Adipose tissue (tissue), 3 donors: Measurements from ENCODE around the gene MYH2. TPM values are rescaled to one million over a fixed set of nuclear protein-coding genes. Genes with fewer than 3 reads are reported as not detected.

Experiments used
- H3K27ac ChIP-seq: one replicate; pipeline ENCODE4 v1.5.1; 2013; ENCODE audit warnings: low read depth, low read length
- WGBS, 3 donors: extraction: QIAGEN DNeasy Blood & Tissue Kit; methylation state at CpG; one replicate each; pipeline ENCODE4 v1.1.7; 2013; 5-methylcytosine and 5-hydroxymethylcytosine counted together
- polyA plus RNA-seq, 3 donors: library from polyadenylated mRNA; stranded (reverse); fragments of 200-250 nt; gene quantifications; one replicate each; pipeline ENCODE4 v1.2.3, GENCODE V29; 2013
- donor health status: healthy with polysubstance abuse.
- donor health status: Bipolar disorder and iron deficiency.
- donor health status: healthy.

The MYH2 gene
- polyA plus RNA-seq, 3 donors: 0.07 to 0.33 TPM; not detected in 1

- H3K27ac ChIP-seq: no peak overlapping the region
These were observed 27.5 kb downstream of the MYH2 start for GRCh38 chr17:10521949-10522348.

- no peak within 1 kb of the TSS for H3K27ac ChIP-seq
These were observed 31.0 kb downstream of the MYH2 start, which contains the start of gene MYH1 for GRCh38 chr17:10518271-10519037. MYH1 (minus strand) TSS chr17:10518542; CDS start chr17:10516642, 1,900 bp downstream.

GRCh38 chr17:10516638-10517037 is 32.8 kb downstream of the MYH2 start:
- no peak overlapping the region for H3K27ac ChIP-seq

More at GRCh38 chr17:10518271-10519037, 31.0 kb downstream of the MYH2 start, which contains the start of gene MYH1:
- WGBS, 3 donors: 65 to 75% (median 67%) methylated on average over 11 of the region's 11 CpGs

GRCh38 chr17:10516065-10516464 is 33.4 kb downstream of the MYH2 start:
- 79 to 88% (median 82%) methylated on average over 7 of the region's 7 CpGs for WGBS, 3 donors

GRCh38 chr17:10513299-10514067 is 36.0 kb downstream of the MYH2 start:
- H3K27ac ChIP-seq: no peak overlapping the region
- 47 to 59% (median 58%) methylated on average over 6 of the region's 6 CpGs for WGBS, 3 donors

More at GRCh38 chr17:10516065-10516464, 33.4 kb downstream of the MYH2 start:
- no peak overlapping the region for H3K27ac ChIP-seq

- H3K27ac ChIP-seq: no peak overlapping the region
- WGBS, 3 donors: 43 to 54% (median 46%) methylated on average over 2 of the region's 2 CpGs
These were observed 36.6 kb downstream of the MYH2 start for GRCh38 chr17:10512856-10513255.

- 72 to 73% (median 73%) methylated on average over 3 of the region's 3 CpGs for WGBS, 3 donors
- no peak overlapping the region for H3K27ac ChIP-seq
These were observed 49.5 kb downstream of the MYH2 start for GRCh38 chr17:10499950-10500349.

GRCh38 chr17:10492004-10492403 is 57.5 kb downstream of the MYH2 start:
- H3K27ac ChIP-seq: no peak overlapping the region
- WGBS, 3 donors: 88 to 90% (median 89%) methylated on average over 2 of the region's 2 CpGs

- no peak overlapping the region for H3K27ac ChIP-seq
- WGBS, 3 donors: 60 to 72% (median 64%) methylated on average over 1 of the region's 1 CpG
These were observed 67.2 kb downstream of the MYH2 start for GRCh38 chr17:10482252-10482651.

GRCh38 chr17:10477701-10478100 is 71.8 kb downstream of the MYH2 start:
- WGBS, 3 donors: 32 to 53% (median 46%) methylated on average over 1 of the region's 1 CpG
- H3K27ac ChIP-seq: no peak overlapping the region

GRCh38 chr17:10474536-10474935 is 74.9 kb downstream of the MYH2 start:
- H3K27ac ChIP-seq: no peak overlapping the region
- 57 to 82% (median 82%) methylated on average over 4 of the region's 4 CpGs for WGBS, 3 donors

GRCh38 chr17:10471858-10472257 is 77.6 kb downstream of the MYH2 start:
- 89 to 99% (median 92%) methylated on average over 1 of the region's 1 CpG for WGBS, 3 donors
- H3K27ac ChIP-seq: no peak overlapping the region

Other genes starting within 250 kb of the MYH2 start
- gene MYH13, start 176.7 kb downstream of the MYH2 start, polyA plus RNA-seq: under 1 TPM in 1 of 3 donors, not detected in 2; 0.01 TPM
- not detected for gene MYH8, start 127.7 kb downstream of the MYH2 start, polyA plus RNA-seq
- gene MYH4, start 80.1 kb downstream of the MYH2 start, polyA plus RNA-seq: not detected
- gene MYH1, start 31.1 kb downstream of the MYH2 start, polyA plus RNA-seq: under 1 TPM in 2 of 3 donors, not detected in 1; 0.05 to 0.06 TPM
- gene MYH3, start 107.7 kb upstream of the MYH2 start, polyA plus RNA-seq: 1 to 10 TPM; 1.1 to 3.0 (median 2.6) TPM
- 10 to 100 TPM in 2 of 3 donors, 1 to 10 TPM in 1; 7.1 to 33.6 (median 15.4) TPM for gene SCO1, start 147.9 kb upstream of the MYH2 start, polyA plus RNA-seq
- 1 to 10 TPM; 8.3 to 9.2 (median 8.6) TPM for gene ADPRM, start 147.9 kb upstream of the MYH2 start, polyA plus RNA-seq
- gene TMEM220, start 180.4 kb upstream of the MYH2 start, polyA plus RNA-seq: 10 to 100 TPM in 2 of 3 donors, 1 to 10 TPM in 1; 5.2 to 21.0 (median 18.1) TPM